NCI-H2171 treated with DMSO at 0.1 percent for 48 hours (cell line): ENCODE data around the gene VPS35L.
A peak's percentile ranks its signal among the peaks of the same experiment; 100 is the strongest.
"Not testable (repeated sequence)": the region's sequence is repeated elsewhere in the genome, so short reads cannot be mapped to it uniquely, and the experiment has no call there.

Source experiments
- DNase-seq: peaks from one replicate; lab custom pipeline; 2025; lab: John Stamatoyannopoulos, UW

Gene VPS35L

DNA sequence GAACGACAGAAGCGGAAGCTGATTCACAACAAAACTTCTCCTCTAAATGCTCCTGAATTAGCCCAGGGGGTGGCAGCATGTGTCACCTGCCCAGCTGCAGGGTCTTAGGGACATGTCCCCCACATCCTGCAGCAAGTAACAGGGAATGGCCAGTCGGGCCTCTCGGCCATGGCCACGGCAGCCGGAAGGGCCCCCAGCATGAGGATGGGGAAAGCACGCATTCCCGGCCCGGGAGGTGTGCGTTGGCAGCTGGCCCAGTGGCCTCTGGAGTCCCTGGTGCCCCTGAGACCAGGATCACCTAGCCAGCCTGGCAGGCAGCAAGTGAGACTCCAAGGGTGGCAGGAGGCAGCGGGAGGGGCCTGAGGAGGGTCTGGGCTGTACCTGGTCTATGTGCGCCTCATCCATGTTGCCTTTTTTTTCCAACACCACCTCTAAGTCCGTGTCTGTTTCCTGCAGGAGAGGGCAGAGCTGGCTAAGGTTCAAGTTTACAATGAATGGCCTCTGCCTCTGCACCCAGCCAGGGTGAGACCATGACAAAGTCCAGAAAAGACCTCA lies 155.6 kb downstream of the VPS35L start:
- DNase-seq = no peak

DNA sequence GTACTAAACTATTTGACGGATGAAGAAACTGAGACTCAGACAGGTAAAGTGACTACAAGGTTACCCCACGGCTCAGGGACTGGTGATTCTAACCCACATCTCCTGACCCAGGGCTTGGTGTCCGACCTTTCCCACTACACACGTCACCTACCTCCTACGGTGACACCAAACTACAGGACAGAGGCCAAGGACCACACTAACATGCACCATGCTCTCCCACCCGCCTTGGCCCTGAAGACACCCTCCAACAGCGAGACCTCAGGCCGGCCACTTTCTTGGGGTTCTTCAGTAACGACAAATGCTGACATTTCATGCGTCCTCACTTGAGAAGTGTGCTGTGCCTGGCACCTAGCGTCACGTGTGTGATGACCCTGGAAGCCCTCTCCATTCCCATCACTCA lies 156.1 kb downstream of the VPS35L start:
- DNase-seq = no peak

DNA sequence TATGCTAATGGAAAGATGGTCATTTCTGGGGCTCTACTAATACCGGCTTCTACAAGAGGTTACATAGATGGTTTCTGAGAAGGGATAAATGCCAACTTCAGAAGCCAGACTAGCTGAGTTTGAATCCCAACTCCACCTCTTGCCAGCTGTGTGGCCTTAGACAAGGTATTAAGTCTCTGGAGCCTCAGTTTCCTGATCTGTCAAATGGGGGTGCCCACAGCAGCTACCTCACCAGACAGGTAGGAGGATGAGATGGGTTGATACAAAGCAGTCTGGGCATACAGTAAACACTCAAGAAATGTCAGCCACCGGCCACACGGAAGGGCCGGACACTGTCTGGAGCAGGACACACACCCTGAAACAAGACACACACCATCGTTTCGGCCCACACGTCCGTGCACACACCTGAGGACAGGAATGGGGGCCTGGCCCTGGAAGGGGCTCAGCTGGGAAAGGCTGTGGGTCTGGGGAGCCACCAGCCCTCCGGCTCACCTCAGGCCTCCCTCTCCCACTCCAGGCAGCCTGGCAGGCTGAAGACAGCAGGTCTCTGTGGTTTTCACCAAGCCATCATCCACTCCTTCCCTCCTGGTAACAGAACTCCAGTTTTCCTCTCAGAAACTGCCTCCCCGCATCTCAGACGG lies 157.0 kb downstream of the VPS35L start:
- no peak for DNase-seq

DNA sequence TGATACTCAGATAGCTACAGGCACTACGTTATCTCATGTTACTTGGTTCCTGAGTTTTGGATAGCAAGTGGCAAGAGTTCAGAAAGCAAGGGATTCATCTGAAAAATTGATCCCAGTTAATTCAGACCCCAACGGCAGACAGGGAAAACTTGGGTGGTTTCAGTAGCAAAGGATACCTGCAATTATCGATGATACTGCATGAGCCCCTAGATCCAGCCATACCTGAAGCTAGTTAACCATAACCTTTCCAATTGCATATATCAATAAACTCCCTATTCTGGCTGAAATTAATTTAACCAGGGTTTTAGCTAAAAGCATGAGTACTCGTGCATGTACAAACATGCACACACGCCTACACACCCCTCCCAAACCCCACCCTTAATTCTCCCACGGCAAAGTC lies 158.2 kb downstream of the VPS35L start:
- no peak for DNase-seq

DNA sequence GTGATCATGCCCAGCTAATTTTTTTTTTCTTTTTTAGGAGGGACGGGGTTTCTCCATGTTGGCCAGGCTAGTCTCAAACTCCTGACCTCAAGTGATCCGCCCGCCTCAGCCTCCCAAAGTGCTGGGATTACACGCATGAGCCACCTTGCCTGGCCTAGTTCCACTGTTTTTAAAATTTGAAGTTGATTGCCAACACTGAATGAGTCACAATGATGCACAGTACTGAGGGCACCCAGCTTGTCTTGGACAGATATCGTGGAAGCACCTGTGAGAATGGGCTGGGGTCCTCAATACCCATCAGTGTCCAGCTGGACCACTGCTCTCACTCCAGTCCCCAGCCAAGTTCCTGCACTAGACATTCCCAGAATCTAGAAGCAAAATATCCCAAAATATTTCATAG lies 160.1 kb downstream of the VPS35L start:
- no peak for DNase-seq

DNA sequence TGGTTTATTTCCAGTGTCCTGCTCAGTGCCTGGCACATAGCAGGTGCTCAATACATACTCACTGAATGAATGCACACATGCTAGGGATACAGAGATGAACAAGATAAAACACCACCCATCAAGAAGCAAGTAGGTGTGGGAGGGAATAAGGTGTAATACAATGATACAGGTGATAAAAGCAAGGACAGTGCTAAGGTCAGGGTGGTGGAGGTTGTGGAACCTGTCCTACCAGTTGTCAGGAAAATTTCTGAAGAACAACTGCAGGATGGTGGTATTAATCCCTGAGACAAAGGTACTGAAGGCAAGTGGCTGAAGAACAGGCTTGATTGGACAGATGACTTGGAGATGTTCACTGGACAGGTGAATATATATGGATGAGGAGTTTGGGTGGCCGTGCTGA lies 160.7 kb downstream of the VPS35L start:
- DNase-seq = no peak

DNA sequence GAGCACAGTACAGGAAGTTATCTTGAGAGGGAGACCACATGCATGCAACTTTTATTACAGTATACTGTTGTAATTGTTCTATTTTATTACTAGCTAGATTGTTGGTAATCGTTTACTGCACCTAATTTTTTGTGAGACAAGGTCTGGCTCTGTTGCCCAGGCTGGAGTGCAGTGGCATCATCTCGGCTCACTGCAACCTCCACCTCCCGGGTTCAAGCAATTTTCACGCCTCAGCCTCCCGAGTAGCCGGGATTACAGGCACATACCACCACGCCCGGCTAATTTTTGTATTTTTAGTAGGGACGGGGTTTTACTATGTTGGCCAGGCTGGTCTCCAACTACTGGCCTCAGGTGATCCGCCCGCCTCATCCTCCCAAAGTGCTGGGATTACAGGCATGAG lies 161.2 kb downstream of the VPS35L start:
- not testable (repeated sequence) for DNase-seq

DNA sequence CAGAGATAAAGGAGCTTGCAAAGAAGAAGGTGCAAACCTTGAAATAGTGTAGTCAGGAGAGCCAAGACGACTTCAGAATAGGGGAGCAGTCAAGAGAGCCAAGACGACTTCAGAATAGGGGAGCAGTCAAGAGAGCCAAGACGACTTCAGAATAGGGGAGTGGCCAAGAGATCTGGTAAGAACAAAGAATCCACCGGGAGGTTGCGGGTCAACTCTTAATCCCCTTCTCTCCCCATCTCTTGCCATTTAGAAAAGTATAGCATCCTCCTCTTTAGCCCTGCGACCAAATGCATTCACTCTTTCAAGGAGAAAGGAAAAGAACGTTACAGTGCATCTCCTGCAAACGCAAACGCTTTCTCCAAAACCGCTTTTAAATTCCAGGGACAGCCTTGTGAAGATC lies 161.8 kb downstream of the VPS35L start:
- peak; percentile 42 for DNase-seq

DNA sequence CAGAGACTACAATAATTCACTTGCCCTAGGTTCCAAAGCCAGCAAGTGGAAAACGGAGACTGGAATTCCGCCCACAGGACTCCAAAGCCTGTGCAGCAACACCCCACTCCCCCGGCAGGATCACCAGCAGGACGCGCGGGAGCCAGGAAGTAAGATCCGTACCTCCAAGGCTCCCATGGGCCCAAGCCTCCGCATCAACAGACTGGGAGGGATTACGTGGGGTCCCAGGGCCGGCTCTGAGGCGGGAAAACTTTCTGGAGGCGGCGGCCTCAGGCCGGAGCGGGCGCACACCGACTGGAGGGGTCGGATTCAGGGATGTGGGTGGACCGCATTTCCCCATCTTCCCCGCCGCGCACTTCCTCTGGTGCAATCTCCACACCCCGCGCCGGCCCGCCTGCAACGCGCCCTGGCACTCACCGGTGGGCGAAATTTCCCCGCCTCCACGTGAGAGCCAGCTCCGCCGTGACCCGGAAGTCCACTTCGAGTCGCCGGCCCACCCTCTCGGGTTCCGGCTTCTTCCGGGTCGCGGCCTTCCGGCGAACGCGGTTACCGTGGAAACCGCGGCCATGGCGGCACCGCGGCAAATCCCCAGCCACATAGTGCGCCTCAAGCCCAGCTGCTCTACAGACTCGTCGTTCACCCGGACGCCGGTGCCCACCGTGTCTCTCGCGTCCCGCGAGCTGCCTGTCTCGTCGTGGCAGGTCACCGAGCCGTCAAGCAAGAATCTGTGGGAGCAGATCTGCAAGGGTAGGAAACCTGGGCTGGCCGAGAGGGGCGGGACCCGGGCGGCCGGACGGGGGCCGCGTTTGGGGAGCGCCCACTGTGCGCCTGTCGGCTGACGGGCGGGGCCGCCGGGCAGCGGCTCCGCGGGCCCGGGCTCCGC lies 162.5 kb downstream of the VPS35L start, which contains the start of the genes IQCK and KNOP1:
Gene IQCK (plus strand): TSS at position 531 of the 883 bp plus-strand sequence. CDS start 36 bp downstream, at position 567.
Gene KNOP1 (minus strand): TSS at position 487 of the 883 bp plus-strand sequence. CDS start 3,192 bp downstream, outside the sequence.
- peak; percentile 87 for DNase-seq

DNA sequence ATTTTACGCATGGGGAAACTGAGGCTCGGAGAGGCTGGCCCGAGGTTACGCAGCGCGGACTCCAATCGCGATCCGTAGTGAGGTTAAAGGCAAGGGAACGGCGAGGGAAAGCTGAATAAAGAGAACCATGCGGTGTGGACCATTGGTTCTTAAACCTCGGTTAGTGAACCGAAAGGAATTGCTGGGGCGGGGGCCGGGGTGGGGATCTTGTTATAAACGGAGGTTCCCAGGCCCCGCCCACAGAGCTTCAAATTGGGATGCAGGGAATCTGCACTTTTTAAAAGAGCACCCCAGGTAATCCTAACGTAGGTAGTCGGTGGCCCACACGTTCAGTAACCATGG lies 163.1 kb downstream of the VPS35L start:
- peak; percentile 43 for DNase-seq

DNA sequence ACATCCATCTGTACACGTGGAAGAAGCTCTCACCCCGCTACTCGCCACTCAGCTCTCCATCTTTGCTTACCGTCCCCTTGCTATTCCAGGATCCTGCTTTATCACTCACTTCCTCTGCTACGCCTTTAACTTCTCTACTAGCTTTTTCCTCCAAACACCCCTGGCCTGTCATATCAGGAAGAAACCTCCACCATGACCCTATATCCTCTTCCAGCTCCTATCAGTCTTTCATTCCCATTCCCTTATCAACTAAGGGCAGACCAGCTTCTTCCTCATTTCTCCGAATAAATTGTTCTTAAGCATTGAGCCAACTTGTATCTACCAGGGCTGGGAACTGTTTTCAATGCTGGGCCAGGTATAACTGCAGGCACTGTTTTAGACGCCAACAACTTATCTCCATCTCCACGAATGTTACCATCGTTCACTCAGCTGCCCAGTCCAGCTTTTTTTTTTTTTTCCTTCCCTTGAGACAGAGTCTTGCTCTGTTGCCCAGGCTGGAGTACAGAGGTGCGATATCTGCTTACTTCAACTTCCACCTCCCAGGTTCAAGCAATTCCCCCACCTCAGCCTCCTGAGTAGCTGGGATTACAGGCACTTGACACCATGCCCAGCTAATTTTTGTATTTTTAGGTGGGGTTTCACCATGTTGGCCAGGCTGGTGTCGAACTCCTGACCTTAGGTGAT lies 166.9 kb downstream of the VPS35L start:
- no peak for DNase-seq

DNA sequence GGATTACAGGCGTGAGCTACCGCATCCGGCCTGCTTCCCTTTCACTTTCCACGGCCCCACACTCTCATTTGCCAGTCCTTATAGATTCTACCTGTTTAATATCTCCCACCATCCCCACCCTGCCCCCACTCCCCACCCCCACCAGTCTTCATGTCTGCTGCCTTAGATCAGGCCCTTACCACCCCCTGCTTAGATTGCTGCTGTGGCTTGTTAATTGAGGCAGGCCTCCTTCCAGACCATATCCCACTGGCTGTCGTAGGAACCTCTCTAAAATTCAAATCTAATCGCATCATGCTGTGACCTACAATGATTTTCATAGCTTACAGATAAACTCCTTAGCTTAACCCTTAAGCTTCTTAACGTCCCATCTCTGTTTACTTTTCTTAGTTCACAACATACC lies 167.5 kb downstream of the VPS35L start:
- DNase-seq = no peak

DNA sequence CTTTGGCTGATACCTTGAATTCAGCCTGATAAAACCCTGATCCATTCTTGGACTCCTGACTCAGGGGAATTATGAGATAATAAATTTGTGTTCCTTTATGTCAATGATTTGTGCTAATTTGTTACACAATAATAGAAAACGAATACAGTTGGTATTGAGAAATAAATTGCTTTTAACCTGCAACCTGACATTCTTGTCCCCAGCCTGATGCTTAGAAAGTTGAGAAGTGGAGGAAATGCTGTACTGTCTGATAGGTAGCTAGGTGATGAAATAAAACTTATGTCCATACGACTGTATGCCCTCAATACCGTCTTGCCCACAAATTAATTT lies 173.1 kb downstream of the VPS35L start:
- DNase-seq = no peak

DNA sequence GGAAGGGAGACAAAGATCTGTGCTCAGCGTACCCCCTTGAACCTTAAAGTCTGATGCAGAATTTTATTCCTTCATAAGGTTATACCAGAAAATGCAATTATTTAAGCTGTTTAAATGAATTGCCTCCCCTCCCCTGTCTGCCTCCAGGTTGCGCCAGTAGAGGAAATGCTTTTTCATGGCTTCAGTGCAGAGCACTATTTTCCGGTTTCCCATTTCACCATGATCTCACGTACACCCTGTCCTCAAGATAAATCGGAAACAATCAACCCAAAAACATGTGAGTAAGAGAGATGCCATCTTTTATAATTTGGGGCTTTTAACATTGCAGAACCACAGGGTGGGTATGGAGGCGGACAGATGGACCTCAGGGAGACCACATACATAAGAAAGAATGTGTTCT lies 178.0 kb downstream of the VPS35L start:
- DNase-seq = no peak

DNA sequence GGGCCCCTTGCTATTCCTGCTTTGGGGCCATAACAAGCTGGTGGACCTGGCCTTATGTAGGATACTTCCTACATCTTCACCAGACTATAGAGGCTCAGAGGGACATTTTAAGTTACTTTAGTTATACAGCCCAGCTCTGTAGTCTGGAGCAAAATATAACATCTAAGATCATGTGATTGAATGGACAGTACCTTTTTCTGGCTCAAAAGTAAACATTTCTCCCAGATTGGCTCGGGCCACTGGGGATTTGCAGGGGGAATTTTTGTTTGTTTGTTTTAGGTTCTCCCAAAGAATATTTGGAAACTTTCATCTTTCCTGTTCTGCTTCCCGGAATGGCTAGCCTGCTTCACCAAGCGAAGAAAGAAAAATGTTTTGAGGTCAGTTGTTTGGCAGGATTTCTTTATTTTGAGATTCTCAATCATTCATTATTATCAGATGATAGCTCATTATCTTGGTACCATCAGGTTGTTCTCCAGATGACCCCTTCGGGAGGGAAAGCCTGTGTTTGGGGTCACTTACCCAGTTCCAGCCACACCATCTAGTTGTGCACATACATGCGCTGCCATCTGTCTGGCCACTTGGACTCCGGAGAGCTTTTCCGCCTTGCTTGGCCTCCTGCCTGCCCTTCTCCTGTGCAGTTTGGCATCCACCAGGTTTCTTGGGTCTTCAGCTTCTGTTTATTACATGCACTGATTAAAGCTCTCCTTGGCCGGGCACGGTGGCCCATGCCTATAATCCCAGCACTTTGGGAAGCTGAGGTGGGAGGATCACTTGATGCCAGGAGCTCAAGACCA lies 179.8 kb downstream of the VPS35L start:
- DNase-seq = no peak

DNA sequence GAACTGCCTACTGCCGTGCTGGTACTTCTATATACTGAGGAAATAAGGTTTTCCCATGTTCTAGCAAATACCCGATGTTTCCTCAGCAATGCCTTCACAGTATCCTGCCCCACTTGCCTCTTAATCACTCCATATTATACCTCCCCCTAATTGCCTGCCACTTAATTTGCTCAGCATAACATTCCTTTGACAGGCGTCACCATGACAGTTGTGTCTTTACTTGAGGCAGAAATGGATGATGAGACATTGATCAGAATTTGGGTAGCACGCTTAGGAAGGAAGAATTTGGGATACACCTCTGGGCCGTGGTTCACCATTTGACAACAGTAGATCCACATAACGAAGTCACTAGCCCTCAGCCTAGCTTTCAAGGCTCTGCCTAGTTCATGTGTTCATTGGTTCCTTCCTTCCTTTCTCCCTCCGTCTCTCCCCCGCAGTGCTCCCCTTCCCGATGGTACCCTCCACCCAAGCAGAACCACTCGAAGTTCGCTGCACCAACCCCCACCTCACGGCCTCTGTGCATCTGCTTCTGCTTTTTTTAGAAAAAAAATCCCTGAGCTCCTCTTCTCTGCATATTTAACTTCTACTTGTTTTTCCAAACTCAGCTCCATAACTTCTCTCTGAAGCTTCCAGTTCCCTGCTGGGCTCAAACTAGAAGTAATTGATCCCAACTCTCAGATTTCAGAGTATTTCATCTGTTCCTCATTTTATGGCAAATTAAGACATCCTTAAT lies 182.0 kb downstream of the VPS35L start:
- no peak for DNase-seq

DNA sequence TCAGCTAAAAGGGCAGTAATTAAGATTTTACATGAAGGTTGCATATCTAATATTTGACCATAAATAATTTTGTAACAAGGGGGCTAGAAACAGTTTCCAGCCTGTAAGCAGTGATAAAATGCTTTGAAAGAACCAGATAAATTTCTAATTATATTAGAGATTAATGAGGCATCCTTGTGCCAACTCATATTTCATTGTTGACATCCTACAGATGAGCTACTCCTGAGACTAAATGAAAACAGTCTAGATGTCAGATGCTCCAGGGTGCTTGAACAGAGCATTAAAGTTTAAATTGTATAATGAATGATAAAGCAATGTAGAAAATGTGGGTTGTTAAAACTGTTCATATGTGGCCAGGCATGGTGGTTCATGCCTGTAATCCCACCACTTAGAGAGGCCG lies 185.9 kb downstream of the VPS35L start:
- DNase-seq = no peak

DNA sequence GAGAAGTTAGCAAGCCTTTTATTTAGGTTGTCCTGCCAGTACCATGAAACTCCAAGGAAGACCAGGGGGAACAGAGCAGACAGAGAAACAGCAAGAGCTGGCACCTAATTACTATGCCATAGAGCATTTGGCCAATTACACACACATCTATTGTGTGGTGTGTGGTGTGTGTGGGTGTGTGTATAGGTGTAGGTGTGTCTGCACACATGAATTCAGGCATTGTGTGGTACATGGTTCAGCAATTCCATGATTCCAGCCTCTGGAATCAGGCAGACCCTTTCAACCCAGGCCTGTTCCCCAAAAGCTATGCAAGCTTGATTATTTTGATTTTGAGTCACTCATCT lies 188.3 kb downstream of the VPS35L start:
- DNase-seq = no peak

DNA sequence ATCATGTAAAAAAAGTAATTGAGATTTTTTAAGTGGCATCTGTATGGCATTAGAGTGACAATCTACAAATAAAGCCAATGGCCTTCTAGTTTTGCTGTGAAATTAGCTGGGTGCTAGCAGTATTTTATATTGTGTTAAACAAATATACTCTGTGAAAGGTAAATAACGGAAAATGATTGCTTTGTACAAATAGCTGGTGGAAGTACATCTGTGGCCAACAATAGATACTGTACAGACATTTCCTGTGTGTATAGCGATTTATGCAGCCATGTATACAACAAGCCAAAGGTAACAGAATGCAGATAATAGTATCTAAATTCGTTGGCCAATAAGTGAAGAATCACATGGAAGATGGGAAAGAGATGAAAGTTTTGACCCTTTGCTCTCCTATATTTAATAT lies 189.2 kb downstream of the VPS35L start:
- no peak for DNase-seq

DNA sequence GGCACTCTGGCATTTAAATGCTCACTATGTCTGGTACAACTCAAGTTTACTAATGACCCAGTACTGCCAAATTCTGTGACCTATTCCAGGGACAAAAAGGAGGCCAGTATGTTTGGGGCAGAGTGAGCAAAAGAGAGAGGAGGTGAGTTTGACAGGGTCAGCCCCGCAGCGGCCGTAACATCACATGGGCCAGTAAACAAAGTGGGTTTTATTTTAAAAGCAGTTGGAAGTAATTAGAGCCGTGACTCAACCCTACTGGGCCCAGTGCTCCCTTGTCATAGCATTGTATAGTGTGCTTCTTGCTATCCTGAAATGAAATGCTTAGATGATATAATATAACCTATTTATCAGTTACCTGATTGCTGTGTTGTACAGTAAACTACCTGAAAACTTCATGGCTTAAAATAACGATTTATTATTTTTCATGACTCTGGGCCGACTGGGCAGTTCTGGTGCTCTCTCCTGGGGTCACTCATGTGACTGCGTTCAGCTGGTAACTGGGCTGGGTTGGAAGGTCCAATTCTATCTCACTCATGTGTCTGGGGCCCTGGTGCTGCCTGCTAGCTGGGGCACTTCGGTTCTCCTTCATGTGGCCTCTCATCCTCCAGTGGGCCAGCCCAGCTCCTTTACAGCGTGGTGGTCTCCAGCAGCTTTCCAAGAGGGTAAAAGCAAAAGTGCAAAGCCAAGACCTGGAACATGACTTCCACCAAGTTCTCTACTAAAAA lies 189.9 kb downstream of the VPS35L start:
- no peak for DNase-seq

DNA sequence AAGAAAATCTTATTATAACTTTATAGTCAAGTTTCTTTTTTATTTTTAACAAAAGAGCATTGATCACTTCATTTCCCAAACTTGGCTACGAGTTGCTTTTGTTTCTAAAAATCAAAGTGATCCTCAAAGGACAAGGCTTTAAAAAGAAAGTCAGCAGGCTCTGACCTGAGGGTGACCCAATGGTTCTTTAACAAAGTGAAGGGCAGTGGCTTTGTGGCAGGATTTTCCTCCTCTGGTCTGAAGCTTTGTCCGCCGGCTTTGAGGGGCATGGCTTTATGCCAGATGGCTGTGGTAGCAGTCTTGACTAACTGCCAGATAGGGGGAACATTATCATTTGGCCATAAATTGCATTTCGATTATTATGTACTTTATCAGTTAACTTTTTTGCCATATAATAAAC lies 191.1 kb downstream of the VPS35L start:
- no peak for DNase-seq
